HG02571 (cell line): ENCODE data around the gene CBX8.

ENCODE experiments used
- ATAC-seq: cut with Tn5 transposase; IDR thresholded peaks from one replicate; pipeline ENCODE4 v1.9.1; 2021; ENCODE audit warnings: mild to moderate bottlenecking, moderate library complexity; ENCODE audit not compliant: unreplicated experiment

Gene CBX8

GRCh38 chr17:79835953-79836509 is 39.2 kb upstream of the CBX8 start:
- no peak for ATAC-seq

GRCh38 chr17:79835470-79835899 is 38.6 kb upstream of the CBX8 start:
- no peak for ATAC-seq

DNA sequence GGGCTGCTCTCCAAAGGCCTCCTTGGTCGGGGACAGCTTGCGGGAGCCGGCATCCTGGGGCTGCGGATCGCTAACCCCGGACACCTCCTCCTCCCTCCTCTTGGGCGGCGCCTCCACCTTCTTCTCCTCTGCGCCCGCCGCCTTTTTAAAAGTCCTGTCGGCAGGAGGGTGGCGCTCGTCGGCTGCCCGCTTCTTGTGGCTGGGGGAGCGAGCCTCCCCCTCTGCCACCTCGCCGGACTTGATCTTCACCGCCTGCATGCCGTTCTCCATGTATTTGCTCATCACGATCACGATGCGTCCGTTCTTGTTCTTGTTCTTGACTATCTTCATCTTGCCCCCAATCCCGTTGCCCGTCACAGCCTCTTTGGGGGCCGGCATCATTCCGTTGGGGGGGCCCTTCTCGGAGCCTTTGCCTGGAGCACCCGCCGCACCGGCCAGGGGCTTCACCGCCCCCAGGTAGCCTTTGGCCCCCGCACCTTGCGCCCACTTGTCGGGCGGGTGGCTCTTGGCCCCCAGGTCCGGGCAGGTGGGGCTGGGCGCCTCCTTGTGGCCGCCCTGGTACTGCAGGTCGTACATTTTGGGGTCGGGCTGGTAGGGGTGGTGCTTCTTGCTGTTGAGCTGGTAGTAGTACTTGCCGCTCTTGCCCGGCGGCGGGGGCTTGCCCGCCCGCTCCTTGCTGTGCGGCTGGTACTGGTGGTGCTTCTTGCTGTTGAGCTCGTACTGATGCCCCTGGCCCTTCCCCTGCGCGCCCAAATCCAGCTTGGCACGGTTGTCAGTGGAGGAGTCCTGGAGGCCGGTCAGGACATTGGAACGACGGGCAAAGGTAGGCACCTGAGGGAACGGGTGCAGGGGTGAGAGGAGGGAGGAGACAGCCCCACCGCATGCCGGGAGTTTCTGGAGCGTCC is 37.9 kb upstream of the CBX8 start:
- ATAC-seq, result no peak

GRCh38 chr17:79833744-79834564 is 37.1 kb upstream of the CBX8 start:
- ATAC-seq, result no peak

- ATAC-seq, result no peak
Measured at GRCh38 chr17:79833110-79833450, 36.2 kb upstream of the CBX8 start.

DNA sequence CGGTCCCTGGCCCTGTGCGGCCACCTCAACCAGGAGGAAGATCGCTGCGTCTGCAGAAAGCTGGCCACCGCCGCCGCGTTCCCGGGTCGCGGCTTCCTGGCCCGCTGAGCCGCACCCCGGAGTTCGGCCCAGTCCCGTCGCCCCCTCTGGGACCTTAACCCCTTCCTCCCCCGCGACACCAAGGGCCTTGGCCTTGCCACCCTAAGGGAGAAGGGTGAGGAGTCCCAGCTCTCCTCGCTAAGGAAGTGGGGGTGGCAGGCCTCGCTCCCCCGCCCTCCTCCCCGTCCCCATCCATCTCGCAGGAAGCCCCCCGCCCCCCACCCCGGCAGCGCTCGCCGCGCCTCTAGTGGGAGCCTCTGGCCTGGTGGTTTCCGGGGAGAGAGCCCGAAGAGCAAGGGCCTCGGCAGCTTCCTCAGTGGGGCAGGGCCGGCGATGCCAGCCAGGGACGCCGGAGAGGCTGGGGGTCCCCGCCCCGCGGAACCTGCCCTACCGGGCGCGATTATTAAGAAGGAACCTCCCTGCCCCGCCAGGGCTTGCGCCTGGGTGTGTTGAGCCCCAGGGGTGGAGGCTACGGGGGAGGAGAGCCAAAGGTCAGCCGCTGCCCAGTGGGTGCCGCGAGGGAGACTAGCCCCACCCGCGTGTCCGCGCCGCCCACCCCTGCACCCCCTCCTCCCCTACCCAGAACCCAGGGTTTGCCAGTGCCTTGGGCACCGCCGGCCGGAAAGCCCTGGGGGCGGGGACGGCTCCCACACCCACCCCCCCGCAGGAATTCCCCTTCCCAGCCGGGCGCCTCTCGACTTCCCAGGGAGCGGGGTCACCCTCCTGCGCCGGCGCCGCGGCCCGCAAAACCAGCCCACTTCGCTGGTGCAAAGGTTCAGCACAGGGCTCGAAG is 35.6 kb upstream of the CBX8 start:
- no peak for ATAC-seq

GRCh38 chr17:79831265-79832217 is 34.7 kb upstream of the CBX8 start:
- no peak for ATAC-seq

DNA sequence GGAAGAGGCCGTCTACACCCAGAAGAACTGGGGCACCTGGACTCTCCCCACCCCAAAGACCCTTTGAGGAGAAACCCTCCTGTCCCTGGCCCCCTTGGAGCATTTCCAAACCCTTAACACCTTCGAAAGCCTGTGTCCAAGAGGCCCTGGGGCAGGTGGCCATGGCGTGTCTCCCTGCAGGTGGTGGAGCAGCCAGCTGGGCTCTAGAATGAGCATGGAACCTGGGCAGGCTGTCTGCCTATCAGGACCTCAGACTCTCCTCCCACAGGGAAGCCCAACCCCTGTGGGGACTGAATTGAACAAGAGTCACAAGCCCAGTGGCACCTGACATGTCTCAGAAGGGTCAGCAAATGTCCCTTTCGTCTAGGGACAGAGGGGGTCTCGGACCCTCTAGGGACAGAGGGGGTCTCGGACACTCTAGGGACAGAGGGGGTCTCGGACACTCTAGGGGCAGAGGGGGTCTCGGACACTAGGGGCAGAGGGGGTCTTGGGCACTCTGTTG is 33.9 kb upstream of the CBX8 start:
- no peak for ATAC-seq

GRCh38 chr17:79830303-79830702 is 33.4 kb upstream of the CBX8 start:
- no peak for ATAC-seq

- no peak for ATAC-seq
Measured at GRCh38 chr17:79829457-79829856, 32.6 kb upstream of the CBX8 start.

- no peak for ATAC-seq
Measured at GRCh38 chr17:79829004-79829403, 32.1 kb upstream of the CBX8 start.

DNA sequence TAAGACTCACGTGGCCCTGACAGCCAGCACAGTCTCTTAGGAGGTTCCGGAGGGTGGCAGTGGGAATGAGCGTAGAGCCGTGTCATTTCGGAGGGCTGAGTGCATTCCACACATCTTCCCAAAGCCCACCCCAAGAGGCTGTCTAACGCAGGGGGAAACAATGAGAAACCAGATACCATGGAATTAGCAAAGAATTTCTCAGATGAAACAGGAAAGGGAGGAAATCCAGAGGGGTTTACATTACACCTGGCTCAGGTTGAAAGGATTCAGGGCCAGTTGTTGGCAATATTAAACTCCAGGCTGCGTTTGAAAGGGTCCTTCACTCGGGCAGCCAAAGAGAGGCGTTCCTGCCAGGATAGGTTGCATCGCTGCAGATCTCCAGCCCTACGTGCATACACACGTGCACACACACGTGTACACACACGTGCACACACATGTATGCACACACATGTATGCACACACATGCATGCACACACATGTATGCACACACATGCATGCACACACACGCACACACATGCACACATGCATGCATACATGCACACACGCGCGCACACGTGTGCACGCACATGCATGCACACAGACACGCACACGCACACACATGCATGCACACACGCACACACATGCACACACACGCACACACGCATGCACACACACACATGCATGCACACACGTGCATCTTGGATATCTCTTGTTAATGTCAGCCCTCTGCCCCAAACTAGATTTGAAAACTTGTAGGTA is 30.1 kb upstream of the CBX8 start:
- no peak for ATAC-seq

GRCh38 chr17:79826204-79826680 is 29.4 kb upstream of the CBX8 start:
- ATAC-seq, result no peak

DNA sequence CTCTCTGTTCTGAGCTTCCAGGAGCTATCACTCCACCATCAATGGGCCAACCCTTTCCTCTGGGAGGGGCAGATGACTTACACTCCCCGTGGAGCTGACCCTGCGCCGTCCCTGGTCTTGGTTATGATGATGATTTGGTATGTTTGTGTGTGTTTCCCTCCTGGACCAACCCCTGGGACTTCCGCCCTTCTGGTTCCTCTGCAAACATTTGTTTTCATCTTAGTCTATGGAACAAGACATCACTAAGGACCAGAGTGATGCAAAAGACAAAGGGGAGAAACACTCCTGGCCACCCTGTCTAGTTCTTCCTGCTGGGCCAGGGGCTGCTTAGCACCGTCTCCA is 28.7 kb upstream of the CBX8 start:
- no peak for ATAC-seq

- no peak for ATAC-seq
Measured at GRCh38 chr17:79824893-79825579, 28.2 kb upstream of the CBX8 start.

DNA sequence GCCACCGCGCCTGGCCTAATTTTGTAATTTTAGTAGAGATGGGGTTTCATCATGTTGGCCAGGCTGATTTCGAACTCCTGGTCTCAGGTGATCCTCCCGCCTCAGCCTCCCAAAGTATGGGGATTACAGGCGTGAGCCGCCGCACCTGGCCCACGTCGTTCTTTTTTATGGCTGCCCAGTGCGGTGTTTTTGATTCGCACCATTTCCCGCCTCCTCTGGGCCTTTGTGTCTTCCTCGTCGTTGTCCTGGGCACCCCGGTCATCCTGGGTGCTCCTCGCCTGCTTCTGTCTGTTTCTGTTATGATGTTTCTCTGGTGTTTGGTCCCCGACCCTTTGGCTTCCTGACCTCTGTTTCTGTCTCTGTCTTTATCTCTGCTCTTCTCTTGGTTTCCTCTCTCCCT is 27.4 kb upstream of the CBX8 start:
- ATAC-seq, result no peak

DNA sequence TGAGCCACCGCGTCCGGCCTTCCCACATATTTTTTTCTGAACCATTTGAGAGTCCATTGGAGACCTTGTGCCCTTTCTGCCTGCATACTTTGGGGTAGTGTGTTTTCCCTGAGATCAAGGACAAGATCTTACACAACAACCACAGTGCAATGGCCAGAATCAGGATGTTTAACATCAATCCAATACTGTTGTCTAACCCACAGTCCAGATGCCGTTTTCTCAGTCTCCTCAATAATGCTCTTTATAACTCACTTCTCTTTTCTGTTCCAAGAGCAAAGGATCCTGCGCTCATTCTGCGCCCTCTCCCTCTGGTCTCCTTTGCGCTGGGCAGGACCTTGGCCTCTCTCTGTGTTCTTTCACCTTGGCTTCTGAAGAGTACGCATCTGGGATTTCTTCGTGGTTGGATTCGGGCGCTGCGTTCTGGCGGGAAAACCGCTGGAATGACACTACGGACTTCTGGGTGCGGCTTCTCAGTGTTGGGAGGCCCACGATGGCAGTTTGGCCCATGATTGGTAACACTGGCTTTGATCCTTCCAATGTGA is 25.8 kb upstream of the CBX8 start:
- no peak for ATAC-seq
